Body of pancreas (tissue), 4 donors: ENCODE results near the gene AGAP1. TPM values are rescaled to one million over a fixed set of nuclear protein-coding genes. Genes with fewer than 3 reads are reported as not detected.

ENCODE experiments used
- ATAC-seq: fragments of 150-250 bp; one replicate; pipeline ENCODE4 v1.9.1; 2016
- DNase-seq, 4 donors: peaks; one replicate each; pipeline ENCODE4 v3.0.0-alpha.2; 2019
- H3K27ac ChIP-seq, 4 donors: fragments of 200-600 bp; sonication (generic); 1 replicate in 3 of 4; 2 replicates in 1 of 4; pipeline versions ENCODE4 v1.5.1 to v1.6.1; 2016 to 2019; ENCODE audit warnings: mild to moderate bottlenecking in 1 of 4, mixed read lengths in 1 of 4, moderate library complexity in 1 of 4
- H3K27me3 ChIP-seq, 2 donors: fragments of 200-600 bp; sonication (generic); one replicate each; pipeline ENCODE4 v1.6.0; 2016; ENCODE audit warnings: mild to moderate bottlenecking in 1 of 2
- H3K36me3 ChIP-seq, 2 donors: fragments of 200-600 bp; sonication (generic); replicated peaks in 1 of 2; 2 replicates each; pipeline ENCODE4 v1.5.1; 2016; ENCODE audit warnings: low read depth in 2 of 2; ENCODE audit not compliant: insufficient read depth in 1 of 2
- H3K4me1 ChIP-seq: fragments of 200-600 bp; sonication (generic); one replicate; pipeline ENCODE4 v1.6.0; 2016
- H3K4me3 ChIP-seq, 2 donors: fragments of 200-600 bp; sonication (generic); 1 replicate in 1 of 2; 2 replicates in 1 of 2; pipeline ENCODE4 v1.5.1; 2016 to 2019
- H3K9me3 ChIP-seq, 3 donors: fragments of 200-600 bp; sonication (generic); 1 replicate in 2 of 3; 2 replicates in 1 of 3; pipeline ENCODE4 v1.5.1; 2016
- POLR2A ChIP-seq, 3 donors: fragments of 450-650 bp; IDR thresholded peaks; one replicate each; pipeline ENCODE4 v1.6.1; 2016; ENCODE audit warnings: antibody characterized with exemption in 3 of 3, mild to moderate bottlenecking in 2 of 3
- WGBS, 2 donors: methylation state at CpG; one replicate each; pipeline ENCODE4 v1.1.5; 2017; 5-methylcytosine and 5-hydroxymethylcytosine counted together
- intact Hi-C: fragments of 100-400 bp; cut with DNase I; formaldehyde crosslinking; loops from one replicate; pipeline ENCODE4 v1.15.1; 2023
- total RNA-seq, 2 donors: library from RNA; depleted of rRNA; stranded (reverse); fragments of >200 nt; gene quantifications; one replicate each; pipeline ENCODE4 v1.1.0, GENCODE V29; 2016
- TF ChIP-seq, protein P1 (sequence below), 7 experiments: fragments of 450-650 bp in 4 of 7; fragments of 200-600 bp in 3 of 7; sonication (generic) in 3 of 7; IDR thresholded peaks; one replicate each; pipeline ENCODE4 v1.5.1; 2016 to 2019; ENCODE audit warnings: antibody characterized with exemption in 7 of 7

Gene AGAP1
- total RNA-seq, 2 donors from 2014 or later, result 21.3 to 32.6 TPM

DNA sequence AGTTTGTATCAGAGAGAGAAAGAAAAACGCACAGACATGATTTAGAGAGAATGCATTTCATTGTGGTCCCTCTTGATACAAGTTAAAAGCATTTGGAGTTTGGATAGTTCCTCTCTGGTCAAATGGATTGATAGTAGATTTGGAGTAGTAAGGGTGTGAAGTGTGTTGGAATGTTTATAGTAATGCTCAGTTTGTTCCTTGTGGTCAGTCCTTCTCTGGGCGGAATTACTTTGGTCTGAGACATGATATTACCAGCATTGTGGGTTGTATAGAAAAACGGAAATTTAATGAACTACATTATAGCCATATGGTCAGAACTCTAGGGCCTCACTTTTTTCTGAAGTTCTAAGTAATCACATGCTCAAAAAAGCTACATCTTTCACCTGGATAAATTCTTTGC, 178.9 kb downstream of the AGAP1 start:
- no peaks in the 10 kb centered on the region for H3K27me3 ChIP-seq
- DNase-seq, result no peak
- intact Hi-C loops, result no loop called here
- TF ChIP-seq POLR2A (IDR thresholded peaks at IDR 0.05), result no peak
- TF ChIP-seq, protein P1, sequence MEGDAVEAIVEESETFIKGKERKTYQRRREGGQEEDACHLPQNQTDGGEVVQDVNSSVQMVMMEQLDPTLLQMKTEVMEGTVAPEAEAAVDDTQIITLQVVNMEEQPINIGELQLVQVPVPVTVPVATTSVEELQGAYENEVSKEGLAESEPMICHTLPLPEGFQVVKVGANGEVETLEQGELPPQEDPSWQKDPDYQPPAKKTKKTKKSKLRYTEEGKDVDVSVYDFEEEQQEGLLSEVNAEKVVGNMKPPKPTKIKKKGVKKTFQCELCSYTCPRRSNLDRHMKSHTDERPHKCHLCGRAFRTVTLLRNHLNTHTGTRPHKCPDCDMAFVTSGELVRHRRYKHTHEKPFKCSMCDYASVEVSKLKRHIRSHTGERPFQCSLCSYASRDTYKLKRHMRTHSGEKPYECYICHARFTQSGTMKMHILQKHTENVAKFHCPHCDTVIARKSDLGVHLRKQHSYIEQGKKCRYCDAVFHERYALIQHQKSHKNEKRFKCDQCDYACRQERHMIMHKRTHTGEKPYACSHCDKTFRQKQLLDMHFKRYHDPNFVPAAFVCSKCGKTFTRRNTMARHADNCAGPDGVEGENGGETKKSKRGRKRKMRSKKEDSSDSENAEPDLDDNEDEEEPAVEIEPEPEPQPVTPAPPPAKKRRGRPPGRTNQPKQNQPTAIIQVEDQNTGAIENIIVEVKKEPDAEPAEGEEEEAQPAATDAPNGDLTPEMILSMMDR (IDR thresholded peaks at IDR 0.05), result no peak
- H3K4me3 ChIP-seq, result no peak overlapping the region
- peaks cover 20% of the 10 kb centered on the region for H3K4me1 ChIP-seq
- WGBS, 2 donors, result 71 to 84% methylated on average over 3 of the region's 3 CpGs
- no peak for ATAC-seq
- H3K9me3 ChIP-seq, result no peaks in the 10 kb centered on the region
- no peak overlapping the region for H3K27ac ChIP-seq
- H3K36me3 ChIP-seq, result no peaks in the 10 kb centered on the region

DNA sequence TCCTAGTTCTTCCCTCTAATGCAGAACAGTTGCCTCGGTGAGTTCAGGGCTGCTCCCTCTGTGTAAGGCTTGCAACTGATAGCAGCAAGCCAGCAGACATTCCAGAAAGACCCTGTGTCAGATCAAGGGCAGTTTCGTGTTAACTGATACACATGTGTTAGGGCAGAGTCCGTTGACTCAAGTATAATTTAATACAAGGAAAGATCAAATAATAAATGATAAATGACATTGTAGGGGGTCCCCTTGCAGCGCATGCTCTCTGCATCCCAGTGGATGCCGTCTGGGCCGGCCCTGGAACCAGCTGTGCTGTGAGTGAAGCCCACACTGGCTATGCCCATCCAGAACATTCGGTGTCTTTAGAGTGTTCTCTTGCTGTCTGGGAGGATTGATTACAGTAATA, 180.3 kb downstream of the AGAP1 start:
- no peak for DNase-seq
- H3K4me1 ChIP-seq, result peaks cover 20% of the 10 kb centered on the region
- no peak overlapping the region for H3K4me3 ChIP-seq
- intact Hi-C loops, result no loop called here
- H3K9me3 ChIP-seq, result no peaks in the 10 kb centered on the region
- H3K27me3 ChIP-seq, result no peaks in the 10 kb centered on the region
- 51 to 59% methylated on average over 7 of the region's 7 CpGs for WGBS, 2 donors
- H3K27ac ChIP-seq, result no peak overlapping the region
- no peak for ATAC-seq
- no peaks in the 10 kb centered on the region for H3K36me3 ChIP-seq
- TF ChIP-seq, protein P1 (IDR thresholded peaks at IDR 0.05), result no peak
- no peak for TF ChIP-seq POLR2A (IDR thresholded peaks at IDR 0.05)

DNA sequence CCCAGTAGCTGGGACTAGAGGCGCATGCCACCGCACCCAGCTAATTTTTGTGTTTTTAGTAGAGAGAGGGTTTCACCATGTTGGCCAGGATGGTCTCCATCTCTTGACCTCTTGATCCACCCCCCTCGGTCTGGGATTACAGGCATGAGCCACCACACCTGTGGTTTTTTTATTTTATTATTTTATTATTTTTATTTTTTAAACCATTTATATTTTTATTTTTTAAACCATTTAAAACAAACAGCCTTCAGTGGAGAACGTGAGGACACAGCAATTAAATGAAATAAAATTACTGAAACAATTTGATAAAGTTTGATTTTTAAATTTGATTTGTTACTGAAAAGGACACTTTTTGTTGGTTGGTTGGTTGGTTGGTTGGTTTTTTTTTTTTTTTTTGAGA, 181.0 kb downstream of the AGAP1 start:
- Histone ChIP-seq H3K27ac (no peak overlapping the region), H3K4me1 (peaks cover 25% of the 10 kb centered on the region)

DNA sequence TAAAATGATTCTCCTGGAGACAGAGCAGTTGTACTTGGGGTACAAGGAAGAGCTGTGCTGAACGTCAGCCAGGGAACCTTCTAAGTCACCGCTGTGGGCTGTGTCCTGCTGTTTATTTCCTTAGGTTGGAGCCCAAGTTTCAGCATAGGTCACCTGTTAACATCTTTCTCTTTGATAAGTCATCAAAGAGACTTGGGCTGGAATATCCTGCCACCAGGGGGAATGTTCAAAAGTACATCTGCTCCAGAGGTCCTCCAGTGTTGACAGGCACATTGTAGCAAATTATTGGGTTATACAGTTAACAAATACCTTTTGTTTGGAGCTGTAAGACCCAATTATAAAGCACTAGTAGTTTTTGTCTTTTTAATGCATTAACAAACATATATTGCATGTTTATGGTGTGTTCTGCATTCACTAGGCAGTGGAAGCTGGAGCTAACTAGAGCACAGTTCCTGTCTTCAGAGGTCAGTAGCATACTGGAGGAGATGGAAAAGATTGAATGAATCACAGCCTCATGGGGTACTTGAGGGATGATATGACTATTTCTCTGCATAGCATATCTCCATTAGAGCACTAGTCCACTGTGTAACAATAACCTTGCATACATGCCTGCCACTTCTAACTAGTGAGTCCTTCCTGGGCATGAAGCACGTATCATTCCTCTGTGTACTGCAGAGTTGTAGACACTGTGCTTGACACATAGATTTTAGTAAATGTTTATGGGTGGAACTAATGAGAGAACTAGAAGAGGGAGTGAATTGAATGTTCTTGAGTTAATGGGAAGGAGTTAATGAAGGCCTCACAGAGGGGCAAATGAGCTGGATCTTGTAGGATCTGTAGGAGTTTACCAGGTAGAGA, 182.1 kb downstream of the AGAP1 start:
- 92 to 98% methylated on average over 3 of the region's 3 CpGs for WGBS, 2 donors
- H3K36me3 ChIP-seq, result no peaks in the 10 kb centered on the region
- H3K27ac ChIP-seq, result no peak overlapping the region
- no peaks in the 10 kb centered on the region for H3K9me3 ChIP-seq
- no peaks in the 10 kb centered on the region for H3K27me3 ChIP-seq
- intact Hi-C loops, result no loop called here
- ATAC-seq (no peak), DNase-seq (no peak)
- peaks cover 20% of the 10 kb centered on the region for H3K4me1 ChIP-seq
- TF ChIP-seq, protein P1 (IDR thresholded peaks at IDR 0.05), result no peak
- TF ChIP-seq POLR2A (IDR thresholded peaks at IDR 0.05), result no peak
- no peak overlapping the region for H3K4me3 ChIP-seq

More for the DNA sequence above, 181.0 kb downstream of the AGAP1 start:
- no peaks in the 10 kb centered on the region for H3K9me3 ChIP-seq
- no peak overlapping the region for H3K4me3 ChIP-seq
- intact Hi-C loops, result no loop called here
- no peak for TF ChIP-seq POLR2A (IDR thresholded peaks at IDR 0.05)
- TF ChIP-seq, protein P1 (IDR thresholded peaks at IDR 0.05), result no peak
- WGBS, 2 donors, result 93 to 94% methylated on average over 4 of the region's 4 CpGs
- H3K36me3 ChIP-seq, result no peaks in the 10 kb centered on the region
- no peak for DNase-seq
- H3K27me3 ChIP-seq, result no peaks in the 10 kb centered on the region
- no peak for ATAC-seq

DNA sequence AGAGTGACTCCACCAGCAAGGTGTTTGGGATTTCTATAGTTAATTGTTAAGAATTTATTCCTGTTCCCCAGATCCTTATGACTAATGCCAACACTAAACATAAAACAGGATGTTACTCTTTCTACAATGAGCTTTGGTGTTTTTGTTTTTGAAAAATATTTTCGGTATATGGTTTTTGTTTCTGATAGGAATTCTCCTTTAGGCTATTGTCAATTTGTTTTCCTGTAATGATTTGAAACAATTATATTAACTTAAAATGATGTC, 182.6 kb downstream of the AGAP1 start:
- DNase-seq (no peak), ATAC-seq (no peak)
- H3K9me3 ChIP-seq, result no peaks in the 10 kb centered on the region
- H3K4me1 ChIP-seq, result peaks cover 15% of the 10 kb centered on the region
- no peak for TF ChIP-seq POLR2A (IDR thresholded peaks at IDR 0.05)
- TF ChIP-seq, protein P1 (IDR thresholded peaks at IDR 0.05), result no peak
- H3K36me3 ChIP-seq, result no peaks in the 10 kb centered on the region
- H3K27me3 ChIP-seq, result no peaks in the 10 kb centered on the region
- H3K27ac ChIP-seq, result no peak overlapping the region
- 86 to 90% methylated on average over 1 of the region's 1 CpG for WGBS, 2 donors
- intact Hi-C loops, result no loop called here
- no peak overlapping the region for H3K4me3 ChIP-seq
